CD8-positive, alpha-beta memory T cell (primary cell): ENCODE results near the gene ZBTB34. TPM values are rescaled to one million over a fixed set of nuclear protein-coding genes. Genes with fewer than 3 reads are reported as not detected.
A peak's percentile ranks its signal among the peaks of the same experiment; 100 is the strongest.

Experiments
- CTCF ChIA-PET: fragments of 350-600 bp; sonication (Branson Sonifier 250); formaldehyde crosslinking; loops from one replicate; lab custom pipeline; 2021; ENCODE audit warnings: antibody characterized with exemption; lab: Charles Lee
- POLR2A ChIA-PET: fragments of 350-600 bp; sonication (Branson Sonifier 250); formaldehyde crosslinking; loops from one replicate; lab custom pipeline; 2021; ENCODE audit warnings: antibody characterized with exemption; lab: Charles Lee
- DNase-seq, 5 donors: peaks; one replicate each; pipeline versions ENCODE4 v3.0.0 to v3.0.0-alpha.2; 2020 to 2022; ENCODE audit warnings: mixed read lengths in 1 of 5
- H3K27ac ChIP-seq: one replicate; pipeline ENCODE4 v1.7.0; 2013; ENCODE audit warnings: low read depth, mild to moderate bottlenecking, low read length, moderate library complexity
- H3K27me3 ChIP-seq: 2 replicates; pipeline ENCODE4 v1.7.0; 2013; ENCODE audit warnings: low read length, mild to moderate bottlenecking; ENCODE audit not compliant: insufficient read depth, poor library complexity, severe bottlenecking
- H3K36me3 ChIP-seq: 2 replicates; pipeline ENCODE4 v1.7.0; 2013; ENCODE audit warnings: mild to moderate bottlenecking, low read length, moderate library complexity; ENCODE audit not compliant: insufficient read depth
- H3K4me1 ChIP-seq: 2 replicates; pipeline ENCODE4 v1.7.0; 2013; ENCODE audit warnings: mild to moderate bottlenecking, low read length, moderate library complexity; ENCODE audit not compliant: insufficient read depth
- H3K4me3 ChIP-seq: 2 replicates; pipeline ENCODE4 v1.7.0; 2013; ENCODE audit warnings: mild to moderate bottlenecking, low read length
- H3K9me3 ChIP-seq: 2 replicates; pipeline ENCODE4 v1.7.0; 2013; ENCODE audit warnings: mild to moderate bottlenecking, low read length
- H3K27ac Mint-ChIP-seq, 8 donors: one replicate each; pipeline ENCODE4 v1.8.0; 2020 to 2021; ENCODE audit warnings: mixed read lengths in 8 of 8, mild to moderate bottlenecking in 6 of 8, inconsistent platforms in 3 of 8, moderate library complexity in 3 of 8
- H3K27me3 Mint-ChIP-seq, 2 donors: one replicate each; pipeline ENCODE4 v1.8.0; 2020 to 2021; ENCODE audit warnings: mixed read lengths in 2 of 2, mild to moderate bottlenecking in 1 of 2, moderate library complexity in 1 of 2
- H3K36me3 Mint-ChIP-seq, 3 donors: one replicate each; pipeline ENCODE4 v1.8.0; 2020 to 2021; ENCODE audit warnings: mixed read lengths in 3 of 3, inconsistent platforms in 1 of 3, mild to moderate bottlenecking in 1 of 3
- H3K4me1 Mint-ChIP-seq, 3 donors: one replicate each; pipeline ENCODE4 v1.8.0; 2020 to 2021; ENCODE audit warnings: mixed read lengths in 3 of 3, inconsistent platforms in 1 of 3, mild to moderate bottlenecking in 1 of 3
- H3K4me3 Mint-ChIP-seq, 7 donors: one replicate each; pipeline ENCODE4 v1.8.0; 2020 to 2021; ENCODE audit warnings: mixed read lengths in 7 of 7, mild to moderate bottlenecking in 6 of 7, moderate library complexity in 4 of 7, inconsistent platforms in 2 of 7
- H3K9me3 Mint-ChIP-seq, 5 donors: one replicate each; pipeline ENCODE4 v1.8.0; 2020 to 2022; ENCODE audit warnings: mixed read lengths in 5 of 5, mild to moderate bottlenecking in 3 of 5, moderate library complexity in 2 of 5, inconsistent platforms in 1 of 5
- polyA plus RNA-seq: library from polyadenylated mRNA; unstranded; fragments of 300-500 nt; fragmentation: Illumina TruSeq; gene quantifications from one replicate; pipeline ENCODE4 v1.2.3, GENCODE V29; 2021
- total RNA-seq, 2 experiments: library from RNA; stranded (reverse); gene quantifications; one replicate each; pipeline ENCODE4 v1.2.3, GENCODE V29; 2021

Gene ZBTB34
- total and polyA plus RNA-seq, 3 experiments from 2014 or later, result 1.3 to 7.0 (median 6.8) TPM

GRCh38 chr9:126844085-126844484 is 16.4 kb upstream of the ZBTB34 start:
- Histone ChIP-seq H3K4me1 (no peaks in the 10 kb centered on the region), H3K27me3 (no peaks in the 10 kb centered on the region), H3K4me3 (no peak overlapping the region), H3K36me3 (no peaks in the 10 kb centered on the region), H3K9me3 (no peaks in the 10 kb centered on the region), H3K27ac (no peak overlapping the region)
- Mint-ChIP-seq H3K4me1 (peaks cover under 1 to 8% (median 3%) of the 10 kb centered on the region in 3 donors), H3K27me3 (peaks cover 0 to 5% of the 10 kb centered on the region in 2 donors), H3K4me3 (no peak overlapping the region), H3K9me3 (no peaks in the 10 kb centered on the region), H3K36me3 (peaks cover 0 to 4% (median 0%) of the 10 kb centered on the region in 3 donors), H3K27ac (peak overlapping the region in 3 of 8 donors; percentile 15 to 74 (median 32))
- no peak for DNase-seq
- ChIA-PET CTCF (no interaction called here), POLR2A (no interaction called here)

- H3K36me3 Mint-ChIP-seq, result no peaks in the 10 kb centered on the region
- Histone ChIP-seq H3K27me3 (peaks cover 7% of the 10 kb centered on the region), H3K4me1 (no peaks in the 10 kb centered on the region), H3K36me3 (no peaks in the 10 kb centered on the region), H3K27ac (no peak overlapping the region), H3K9me3 (no peaks in the 10 kb centered on the region), H3K4me3 (no peak overlapping the region)
- CTCF ChIA-PET, result no interaction called here
- H3K27ac Mint-ChIP-seq, result no peak overlapping the region
- POLR2A ChIA-PET, result no interaction called here
- H3K4me3 Mint-ChIP-seq, result peak overlapping the region in 1 of 7 donors; percentile 3
- peaks cover 10 to 21% of the 10 kb centered on the region in 2 donors for H3K27me3 Mint-ChIP-seq
- no peak for DNase-seq
- no peaks in the 10 kb centered on the region for H3K9me3 Mint-ChIP-seq
- H3K4me1 Mint-ChIP-seq, result no peaks in the 10 kb centered on the region
Measured at GRCh38 chr9:126847051-126847450, 13.4 kb upstream of the ZBTB34 start.

- Histone ChIP-seq H3K27ac (no peak overlapping the region), H3K4me3 (no peak overlapping the region), H3K9me3 (no peaks in the 10 kb centered on the region), H3K4me1 (no peaks in the 10 kb centered on the region), H3K36me3 (no peaks in the 10 kb centered on the region), H3K27me3 (peaks cover 9% of the 10 kb centered on the region)
- no peak overlapping the region for H3K4me3 Mint-ChIP-seq
- POLR2A ChIA-PET, result no interaction called here
- no peak overlapping the region for H3K27ac Mint-ChIP-seq
- no peak for DNase-seq
- no peaks in the 10 kb centered on the region for H3K4me1 Mint-ChIP-seq
- peaks cover 17 to 39% of the 10 kb centered on the region in 2 donors for H3K27me3 Mint-ChIP-seq
- H3K36me3 Mint-ChIP-seq, result no peaks in the 10 kb centered on the region
- no peaks in the 10 kb centered on the region for H3K9me3 Mint-ChIP-seq
- CTCF ChIA-PET, result interaction anchor here (1.8 kb wide), 1 partner anchor 10 kb away, joined by 4 read pairs; no protein-coding TSS in a partner anchor
Measured at GRCh38 chr9:126849591-126850225, 10.7 kb upstream of the ZBTB34 start.

GRCh38 chr9:126851286-126851880 is 9.1 kb upstream of the ZBTB34 start:
- Histone ChIP-seq H3K36me3 (no peaks in the 10 kb centered on the region), H3K27me3 (peaks cover 12% of the 10 kb centered on the region), H3K4me3 (no peak overlapping the region), H3K9me3 (no peaks in the 10 kb centered on the region), H3K27ac (no peak overlapping the region), H3K4me1 (no peaks in the 10 kb centered on the region)
- no peaks in the 10 kb centered on the region for H3K36me3 Mint-ChIP-seq
- no peaks in the 10 kb centered on the region for H3K9me3 Mint-ChIP-seq
- POLR2A ChIA-PET, result no interaction called here
- no peaks in the 10 kb centered on the region for H3K4me1 Mint-ChIP-seq
- peaks cover 23 to 53% of the 10 kb centered on the region in 2 donors for H3K27me3 Mint-ChIP-seq
- CTCF ChIA-PET, result interaction anchor here (0.9 kb wide), 1 partner anchor 8 kb away, joined by 3 read pairs; no protein-coding TSS in a partner anchor
- DNase-seq, result no peak
- H3K27ac Mint-ChIP-seq, result no peak overlapping the region
- no peak overlapping the region for H3K4me3 Mint-ChIP-seq

GRCh38 chr9:126852086-126852688 is 8.3 kb upstream of the ZBTB34 start:
- Histone ChIP-seq H3K4me1 (no peaks in the 10 kb centered on the region), H3K27me3 (peaks cover 12% of the 10 kb centered on the region), H3K9me3 (no peaks in the 10 kb centered on the region), H3K36me3 (no peaks in the 10 kb centered on the region), H3K4me3 (no peak overlapping the region), H3K27ac (no peak overlapping the region)
- Mint-ChIP-seq H3K27ac (no peak overlapping the region), H3K36me3 (no peaks in the 10 kb centered on the region), H3K9me3 (no peaks in the 10 kb centered on the region), H3K4me1 (no peaks in the 10 kb centered on the region), H3K27me3 (peaks cover 23 to 56% of the 10 kb centered on the region in 2 donors), H3K4me3 (no peak overlapping the region)
- CTCF ChIA-PET, result no interaction called here
- DNase-seq, result no peak
- POLR2A ChIA-PET, result no interaction called here

GRCh38 chr9:126853667-126854066 is 6.8 kb upstream of the ZBTB34 start:
- POLR2A ChIA-PET, result no interaction called here
- H3K4me3 ChIP-seq, result no peak overlapping the region
- peaks cover 0 to 2% (median 0%) of the 10 kb centered on the region in 3 donors for H3K4me1 Mint-ChIP-seq

GRCh38 chr9:126854734-126855133 is 5.7 kb upstream of the ZBTB34 start:
- ChIA-PET POLR2A (no interaction called here), CTCF (no interaction called here)
- no peaks in the 10 kb centered on the region for H3K36me3 Mint-ChIP-seq
- H3K9me3 ChIP-seq, result no peaks in the 10 kb centered on the region
- peaks cover 2% of the 10 kb centered on the region for H3K4me1 ChIP-seq
- peaks cover 12% of the 10 kb centered on the region for H3K27me3 ChIP-seq
- H3K4me3 Mint-ChIP-seq, result peak overlapping the region in 1 of 7 donors; percentile 21
- no peak for DNase-seq
- H3K27me3 Mint-ChIP-seq, result peaks cover 23 to 54% of the 10 kb centered on the region in 2 donors
- H3K4me3 ChIP-seq, result no peak overlapping the region
- no peak overlapping the region for H3K27ac Mint-ChIP-seq
- no peak overlapping the region for H3K27ac ChIP-seq
- no peaks in the 10 kb centered on the region for H3K36me3 ChIP-seq
- peaks cover 0 to 9% (median 3%) of the 10 kb centered on the region in 3 donors for H3K4me1 Mint-ChIP-seq
- H3K9me3 Mint-ChIP-seq, result no peaks in the 10 kb centered on the region

More at GRCh38 chr9:126853667-126854066, 6.8 kb upstream of the ZBTB34 start:
- no peaks in the 10 kb centered on the region for H3K9me3 ChIP-seq
- CTCF ChIA-PET, result no interaction called here
- H3K27me3 Mint-ChIP-seq, result peaks cover 23 to 54% of the 10 kb centered on the region in 2 donors
- no peaks in the 10 kb centered on the region for H3K9me3 Mint-ChIP-seq
- no peak overlapping the region for H3K27ac ChIP-seq
- H3K36me3 Mint-ChIP-seq, result no peaks in the 10 kb centered on the region
- H3K4me1 ChIP-seq, result no peaks in the 10 kb centered on the region
- H3K27me3 ChIP-seq, result peaks cover 12% of the 10 kb centered on the region
- no peak for DNase-seq
- no peaks in the 10 kb centered on the region for H3K36me3 ChIP-seq
- H3K4me3 Mint-ChIP-seq, result no peak overlapping the region
- no peak overlapping the region for H3K27ac Mint-ChIP-seq

- Histone ChIP-seq H3K27ac (no peak overlapping the region), H3K4me3 (no peak overlapping the region), H3K27me3 (peaks cover 11% of the 10 kb centered on the region), H3K36me3 (no peaks in the 10 kb centered on the region), H3K4me1 (peaks cover 8% of the 10 kb centered on the region), H3K9me3 (no peaks in the 10 kb centered on the region)
- ChIA-PET CTCF (no interaction called here), POLR2A (interaction anchor here (0.6 kb wide), 1 partner anchor 70 kb away, joined by 3 read pairs; no protein-coding TSS in a partner anchor)
- Mint-ChIP-seq H3K4me3 (peak overlapping the region in 2 of 7 donors; percentile 61 to 89), H3K9me3 (no peaks in the 10 kb centered on the region), H3K27me3 (peaks cover 19 to 45% of the 10 kb centered on the region in 2 donors), H3K4me1 (peaks cover 3 to 15% (median 5%) of the 10 kb centered on the region in 3 donors), H3K27ac (no peak overlapping the region), H3K36me3 (peaks cover 0 to 2% (median 0%) of the 10 kb centered on the region in 3 donors)
- no peak for DNase-seq
Measured at GRCh38 chr9:126856326-126856877, 4.0 kb upstream of the ZBTB34 start.
